SU-DHL-6 (cell line): Measurements from ENCODE around the gene GRM1.

Experiments
- H2AFZ ChIP-seq: fragments of 200-600 bp; sonication (generic); 2 replicates; pipeline ENCODE4 v1.6.1; 2014; ENCODE audit warnings: low read depth, mild to moderate bottlenecking, moderate library complexity, mixed read lengths, antibody characterized with exemption, low read length; ENCODE audit not compliant: severe bottlenecking
- H3F3A ChIP-seq: fragments of 200-600 bp; shearing (Covaris generic); 2 replicates; pipeline ENCODE4 v1.6.0; 2016; ENCODE audit warnings: antibody characterized with exemption, mild to moderate bottlenecking; ENCODE audit not compliant: insufficient read depth
- H3K27ac ChIP-seq: fragments of 200-600 bp; sonication (generic); 2 replicates; pipeline ENCODE4 v1.5.1; 2016; ENCODE audit warnings: low read depth, mild to moderate bottlenecking, low read length, moderate library complexity, mixed read lengths
- H3K27me3 ChIP-seq: fragments of 200-600 bp; sonication (generic), shearing (Covaris generic); 2 replicates; pipeline ENCODE4 v1.6.0; 2014; ENCODE audit warnings: mild to moderate bottlenecking, low read length
- H3K36me3 ChIP-seq: fragments of 200-600 bp; sonication (generic); 2 replicates; pipeline ENCODE4 v1.6.1; 2014; ENCODE audit warnings: mild to moderate bottlenecking, low read length, mixed read lengths
- H3K4me2 ChIP-seq: fragments of 300-600, 200-600 bp; shearing (Covaris generic), sonication (generic); 2 replicates; pipeline ENCODE4 v1.6.0; 2014; ENCODE audit warnings: low read length, low read depth, mild to moderate bottlenecking; ENCODE audit not compliant: poor library complexity, severe bottlenecking
- H3K4me3 ChIP-seq: fragments of 200-600 bp; sonication (generic); 2 replicates; pipeline ENCODE4 v1.5.1; 2014; ENCODE audit warnings: antibody characterized with exemption, low read length, mild to moderate bottlenecking, mixed read lengths; ENCODE audit not compliant: insufficient read depth, poor library complexity, severe bottlenecking
- H3K79me2 ChIP-seq: fragments of 200-600 bp; sonication (generic); 2 replicates; pipeline ENCODE4 v1.6.1; 2014; ENCODE audit warnings: mild to moderate bottlenecking, low read length, moderate library complexity; ENCODE audit not compliant: insufficient read depth
- H3K9ac ChIP-seq: fragments of 200-600 bp; sonication (generic); 2 replicates; pipeline ENCODE4 v1.7.0; 2014; ENCODE audit warnings: mild to moderate bottlenecking, low read length
- H3K9me2 ChIP-seq: fragments of 200-600 bp; sonication (generic); replicated peaks from 2 replicates; pipeline ENCODE4 v1.6.1; 2014; ENCODE audit warnings: low read length; ENCODE audit not compliant: insufficient read depth
- H3K9me3 ChIP-seq: fragments of 200-600 bp; sonication (generic); 2 replicates; pipeline ENCODE4 v1.6.1; 2014; ENCODE audit warnings: low read length, mixed read lengths; ENCODE audit not compliant: insufficient read depth
- H4K20me1 ChIP-seq: fragments of 200-600 bp; sonication (generic); 2 replicates; pipeline ENCODE4 v1.6.1; 2014; ENCODE audit warnings: low read depth, mild to moderate bottlenecking, antibody characterized with exemption, low read length, moderate library complexity, mixed read lengths
- CTCF ChIP-seq: fragments of 200-600 bp; sonication (generic); IDR thresholded peaks from one replicate; pipeline ENCODE4 v1.5.1; 2017; ENCODE audit warnings: antibody characterized with exemption, mild to moderate bottlenecking, low read length, moderate library complexity; ENCODE audit not compliant: insufficient read depth, poor library complexity, severe bottlenecking
- EZH2phosphoT487 ChIP-seq: fragments of 200-600 bp; sonication (generic), shearing (Covaris generic); conservative IDR thresholded peaks from 2 replicates; pipeline ENCODE4 v1.6.1; 2018; ENCODE audit warnings: mild to moderate bottlenecking, antibody characterized with exemption, low read length, moderate library complexity, mixed read lengths

Gene GRM1

DNA sequence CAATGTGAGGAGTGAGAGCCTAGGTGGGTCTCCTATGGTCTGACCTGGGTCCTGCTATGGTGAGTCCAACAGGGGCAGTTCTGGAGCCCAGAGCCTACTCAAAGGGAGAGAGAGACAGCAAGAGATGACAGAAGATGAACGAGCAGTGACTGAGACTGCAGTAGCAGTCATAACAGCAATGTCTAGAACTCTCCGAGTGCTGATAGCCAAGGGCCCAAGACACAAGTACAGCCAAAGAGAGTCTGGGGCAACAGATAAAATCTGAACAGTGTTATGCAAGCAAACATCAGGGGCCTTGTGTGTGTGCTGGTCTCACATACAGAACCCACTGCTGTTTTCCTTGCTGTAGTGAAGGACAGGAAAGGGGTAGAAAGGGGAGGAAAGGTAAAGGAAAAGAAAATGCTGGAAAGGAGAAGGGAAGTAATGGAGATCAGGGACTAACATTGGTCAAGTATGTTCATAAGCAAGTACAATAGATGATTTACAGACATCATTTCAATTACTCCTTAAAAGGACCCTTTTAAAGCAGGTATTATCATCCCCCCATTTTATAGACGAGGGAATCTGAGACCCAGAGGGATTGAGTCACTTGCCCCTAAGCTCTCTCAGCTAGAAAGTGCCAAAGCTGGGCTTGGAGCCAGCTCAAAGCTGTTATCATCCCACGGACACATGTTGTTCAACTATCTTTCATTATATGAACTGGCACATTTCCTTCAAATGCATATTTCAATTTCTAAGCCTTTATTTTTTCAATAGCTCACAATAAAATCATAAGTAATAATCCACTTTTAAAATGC lies 332.5 kb downstream of the GRM1 start:
- no peaks in the 10 kb centered on the region for H3K27me3 ChIP-seq
- H3K9me3 ChIP-seq = no peaks in the 10 kb centered on the region
- no peak overlapping the region for H3K4me2 ChIP-seq
- no peaks in the 10 kb centered on the region for H4K20me1 ChIP-seq
- H3K27ac ChIP-seq = no peak overlapping the region
- no peak overlapping the region for H2AFZ ChIP-seq
- no peaks in the 10 kb centered on the region for H3F3A ChIP-seq
- no peaks in the 10 kb centered on the region for H3K36me3 ChIP-seq
- no peak overlapping the region for H3K4me3 ChIP-seq
- TF ChIP-seq EZH2phosphoT487 = no peak
- no peak for TF ChIP-seq CTCF
- no peaks in the 10 kb centered on the region for H3K9me2 ChIP-seq
- H3K9ac ChIP-seq = no peak overlapping the region
- no peaks in the 10 kb centered on the region for H3K79me2 ChIP-seq

DNA sequence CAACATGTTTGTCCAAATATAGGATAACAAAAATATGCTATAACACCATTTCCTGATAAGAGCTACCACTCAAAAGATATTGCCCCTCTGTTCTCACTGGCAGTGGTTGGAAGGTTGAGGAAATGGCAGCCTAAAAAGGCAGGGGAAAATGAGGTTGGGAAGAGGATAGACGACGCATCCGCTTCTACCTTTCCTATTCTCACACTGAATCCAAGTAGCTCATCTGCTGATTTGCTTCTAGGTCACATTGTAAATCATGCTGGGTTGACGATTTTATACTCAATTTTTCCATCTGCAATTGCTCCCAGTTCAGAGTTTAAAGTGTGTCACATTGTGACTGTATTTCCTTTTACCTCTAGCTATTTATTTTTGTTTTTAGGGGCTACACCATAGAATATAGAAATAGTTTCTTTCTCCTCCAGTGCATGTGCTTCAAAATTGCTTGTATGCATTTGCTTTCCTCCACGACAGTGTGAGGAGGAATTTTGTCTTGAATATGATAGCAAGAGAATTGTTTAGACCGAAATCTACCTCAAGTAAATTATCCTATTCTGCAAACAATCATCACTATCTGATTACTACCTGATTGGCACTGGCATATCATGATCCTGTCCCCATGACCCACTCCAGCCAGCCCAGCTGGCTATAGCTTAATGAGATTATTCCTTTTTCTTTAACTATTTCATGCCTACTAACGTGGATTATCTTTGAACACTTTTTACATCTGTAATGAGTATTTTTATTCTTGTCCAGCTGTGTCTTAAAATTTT lies 335.2 kb downstream of the GRM1 start:
- Histone ChIP-seq H3K9me2 (no peaks in the 10 kb centered on the region), H3K36me3 (no peaks in the 10 kb centered on the region), H3K4me3 (no peak overlapping the region), H3K9me3 (no peaks in the 10 kb centered on the region), H2AFZ (no peak overlapping the region), H3K9ac (no peak overlapping the region), H3K27me3 (no peaks in the 10 kb centered on the region), H3K27ac (no peak overlapping the region), H3K4me2 (no peak overlapping the region), H4K20me1 (no peaks in the 10 kb centered on the region), H3K79me2 (no peaks in the 10 kb centered on the region), H3F3A (no peaks in the 10 kb centered on the region)
- TF ChIP-seq CTCF = no peak
- no peak for TF ChIP-seq EZH2phosphoT487

DNA sequence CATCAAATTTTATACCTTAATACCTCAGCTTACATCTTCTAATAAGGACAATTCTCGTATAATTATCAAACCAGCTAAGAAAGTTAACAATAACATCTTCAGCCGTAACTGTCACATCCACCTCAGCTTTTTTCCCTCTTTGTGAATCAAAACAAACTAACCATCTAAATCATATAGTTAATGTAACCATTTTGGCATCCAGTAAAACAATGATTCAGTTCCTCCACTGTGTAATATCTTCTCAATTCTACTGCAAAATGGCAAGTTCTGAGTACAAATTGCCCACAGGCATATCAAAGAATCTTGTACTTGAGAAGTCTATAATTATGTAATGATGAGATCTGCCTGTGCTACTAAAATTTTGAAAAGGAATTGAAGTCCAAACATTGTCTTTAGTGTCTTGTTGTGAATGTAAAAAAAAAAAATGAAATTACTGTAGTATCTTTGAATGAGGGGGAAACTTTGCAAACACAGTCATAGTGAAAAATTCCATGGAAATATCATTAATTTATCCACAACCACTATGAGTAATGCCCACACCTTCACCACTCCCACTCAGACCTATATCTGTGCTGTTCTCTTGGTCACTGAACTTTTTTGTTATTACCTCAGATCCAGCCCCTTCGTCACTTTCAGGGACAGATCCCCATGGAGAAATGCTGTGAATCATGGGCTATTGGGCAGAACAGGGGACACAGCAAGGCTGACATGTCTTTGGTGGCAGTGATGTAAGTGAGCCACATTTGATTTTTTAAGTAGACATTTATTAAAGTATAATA lies 336.1 kb downstream of the GRM1 start:
- H3K9me3 ChIP-seq = no peaks in the 10 kb centered on the region
- no peak overlapping the region for H3K4me3 ChIP-seq
- H3K9ac ChIP-seq = no peak overlapping the region
- no peaks in the 10 kb centered on the region for H4K20me1 ChIP-seq
- no peak overlapping the region for H3K27ac ChIP-seq
- no peaks in the 10 kb centered on the region for H3K36me3 ChIP-seq
- no peak for TF ChIP-seq EZH2phosphoT487
- TF ChIP-seq CTCF = no peak
- no peaks in the 10 kb centered on the region for H3K27me3 ChIP-seq
- no peaks in the 10 kb centered on the region for H3F3A ChIP-seq
- H3K9me2 ChIP-seq = no peaks in the 10 kb centered on the region
- H2AFZ ChIP-seq = no peak overlapping the region
- H3K79me2 ChIP-seq = no peaks in the 10 kb centered on the region
- H3K4me2 ChIP-seq = no peak overlapping the region
